GM12892 (cell line): ENCODE data around the gene C10orf90.

ENCODE experiments used
- POLR2A ChIP-seq: IDR thresholded peaks from 2 replicates; pipeline ENCODE4 v1.6.1; 2011; ENCODE audit warnings: low read depth, low read length, control low read depth
- TAF1 ChIP-seq: IDR thresholded peaks from 2 replicates; pipeline ENCODE4 v1.6.1; 2011; ENCODE audit warnings: low read depth, mild to moderate bottlenecking, control low read depth, low read length, borderline replicate concordance

- TF ChIP-seq POLR2A (no peak), TAF1 (no peak)
These were observed 6.6 kb downstream of the C10orf90 start for GRCh38 chr10:126663880-126664279.
